ENCODE results near the gene ZNF560.

GRCh38 chr19:9436358-9436757 lies 62.1 kb downstream of the ZNF560 start:
- TF ChIP-seq CTCF (IDR thresholded peaks at IDR 0.05) (no peak), ZFX (IDR thresholded peaks at IDR 0.05; ENCODE audit: borderline replicate concordance) (no peak)
